ENCODE data around the gene ZNF672.

DNA sequence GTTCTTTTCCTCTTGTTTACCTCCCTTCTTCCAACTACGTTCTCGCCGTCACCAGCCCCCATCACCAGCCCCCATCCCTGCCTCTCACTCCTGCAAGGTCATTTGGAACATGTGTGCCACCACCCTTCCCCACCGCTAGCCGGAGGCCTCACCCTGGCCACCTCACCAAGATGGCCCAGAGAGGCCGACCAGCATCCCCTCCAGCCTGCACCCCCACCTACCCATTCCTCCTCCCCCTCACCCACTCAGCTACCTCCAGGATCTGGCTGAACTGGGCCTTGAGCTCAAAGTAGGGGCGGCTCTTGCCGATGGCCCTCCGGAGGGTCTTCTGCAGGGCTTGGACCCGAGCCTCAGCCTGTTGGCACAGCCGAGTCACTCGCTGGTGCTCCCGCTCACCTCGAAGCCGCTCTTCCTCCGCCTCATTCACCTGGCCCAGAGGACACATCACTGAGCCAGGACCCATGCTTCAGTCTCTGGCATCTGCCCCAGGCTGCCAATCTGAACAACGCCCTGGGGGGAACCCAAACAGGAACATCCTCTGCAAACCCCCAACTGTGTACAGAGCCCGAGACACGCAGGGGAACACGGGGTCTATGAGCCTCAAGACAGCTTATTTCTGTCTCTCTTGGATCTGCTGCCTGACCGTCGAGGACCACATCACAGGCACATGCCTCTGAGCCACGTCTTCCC lies 25.1 kb upstream of the ZNF672 start:
- no peak for TF ChIP-seq POLR2A (IDR thresholded peaks at IDR 0.05)
- no peak for TF ChIP-seq POLR2AphosphoS5 (IDR thresholded peaks at IDR 0.05)
